Loucy (cell line): ENCODE data around the gene ZCCHC24.

Source experiments
- H2AFZ ChIP-seq: fragments of 200-600 bp; sonication (generic); 2 replicates; pipeline ENCODE4 v1.6.0; 2016; ENCODE audit warnings: antibody characterized with exemption, mild to moderate bottlenecking, low read length, moderate library complexity
- H3F3A ChIP-seq: fragments of 200-600 bp; 2 replicates; pipeline ENCODE4 v1.6.0; 2016; ENCODE audit warnings: antibody characterized with exemption, low read depth, mild to moderate bottlenecking
- H3K27me3 ChIP-seq: fragments of 200-600 bp; sonication (generic); 2 replicates; pipeline ENCODE4 v1.6.1; 2014; ENCODE audit warnings: low read length, mild to moderate bottlenecking; ENCODE audit not compliant: insufficient read depth, poor library complexity, severe bottlenecking
- H3K36me3 ChIP-seq: fragments of 200-600 bp; sonication (generic); 2 replicates; pipeline ENCODE4 v1.6.1; 2016; ENCODE audit warnings: low read length; ENCODE audit not compliant: insufficient read depth
- H3K4me1 ChIP-seq: fragments of 200-600 bp; sonication (generic); 2 replicates; pipeline ENCODE4 v1.5.1; 2014; ENCODE audit warnings: low read length, mild to moderate bottlenecking; ENCODE audit not compliant: insufficient read depth, poor library complexity, severe bottlenecking
- H3K4me2 ChIP-seq: fragments of 200-600 bp; sonication (generic); 2 replicates; pipeline ENCODE4 v1.6.0; 2014; ENCODE audit warnings: antibody characterized with exemption, low read length, low read depth, mild to moderate bottlenecking; ENCODE audit not compliant: poor library complexity, severe bottlenecking
- H3K4me3 ChIP-seq: fragments of 200-600 bp; sonication (generic); 2 replicates; pipeline ENCODE4 v1.5.1; 2014; ENCODE audit warnings: low read length, mild to moderate bottlenecking, mixed read lengths; ENCODE audit not compliant: poor library complexity, severe bottlenecking
- H3K79me2 ChIP-seq: fragments of 200-600 bp; sonication (generic); 2 replicates; pipeline ENCODE4 v1.6.1; 2014; ENCODE audit warnings: low read length; ENCODE audit not compliant: insufficient read depth
- H3K9ac ChIP-seq: fragments of 200-600 bp; sonication (generic); 2 replicates; pipeline ENCODE4 v1.6.0; 2014; ENCODE audit warnings: mild to moderate bottlenecking, low read depth, low read length, moderate library complexity; ENCODE audit not compliant: poor library complexity, severe bottlenecking
- H3K9me2 ChIP-seq: fragments of 200-600 bp; sonication (generic); replicated peaks from 2 replicates; pipeline ENCODE4 v1.6.1; 2016; ENCODE audit warnings: low read depth, low read length, mixed read lengths
- H3K9me3 ChIP-seq: fragments of 200-600 bp; sonication (generic); 2 replicates; pipeline ENCODE4 v1.6.1; 2014; ENCODE audit warnings: mild to moderate bottlenecking, antibody characterized with exemption, low read length, low read depth; ENCODE audit not compliant: insufficient read depth
- H4K20me1 ChIP-seq: fragments of 200-600 bp; sonication (generic); 2 replicates; pipeline ENCODE4 v1.6.0; 2014; ENCODE audit warnings: antibody characterized with exemption, low read length, mild to moderate bottlenecking; ENCODE audit not compliant: insufficient read depth, poor library complexity, severe bottlenecking
- CTCF ChIP-seq: fragments of 200-600 bp; sonication (generic); conservative IDR thresholded peaks from 2 replicates; pipeline ENCODE4 v1.5.1; 2014; ENCODE audit warnings: mild to moderate bottlenecking, antibody characterized with exemption, low read length
- EZH2phosphoT487 ChIP-seq: fragments of 200-600 bp; IDR thresholded peaks from 2 replicates; pipeline ENCODE4 v1.6.1; 2018; ENCODE audit warnings: antibody characterized with exemption, mild to moderate bottlenecking, moderate library complexity, borderline replicate concordance

ZCCHC24 gene

DNA sequence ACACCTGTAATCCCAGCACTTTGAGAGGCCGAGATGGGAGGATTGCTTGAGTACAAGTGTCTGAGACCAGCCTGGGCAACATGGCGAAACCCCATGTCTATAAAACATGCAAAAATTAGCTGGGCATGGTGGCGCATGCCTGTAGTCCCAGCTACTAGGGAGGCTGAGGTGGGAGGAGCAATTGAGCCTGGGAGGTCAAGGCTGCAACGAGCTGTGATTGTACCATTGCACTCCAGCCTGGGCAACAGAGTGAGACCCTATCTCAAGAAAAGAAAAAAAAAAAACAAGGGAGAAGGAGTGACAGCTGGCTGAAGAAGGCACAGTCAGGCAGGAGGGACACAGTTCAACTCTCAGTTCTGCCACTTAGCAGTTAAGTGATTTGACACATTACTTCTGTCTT, 26.4 kb upstream of the ZCCHC24 start:
- Histone ChIP-seq H3K4me2 (no peak overlapping the region), H4K20me1 (no peaks in the 10 kb centered on the region), H3F3A (no peaks in the 10 kb centered on the region), H3K36me3 (no peaks in the 10 kb centered on the region), H3K9ac (no peak overlapping the region), H3K4me3 (no peak overlapping the region), H3K4me1 (peaks cover 19% of the 10 kb centered on the region), H3K9me3 (no peaks in the 10 kb centered on the region), H2AFZ (no peak overlapping the region), H3K27me3 (no peaks in the 10 kb centered on the region), H3K79me2 (no peaks in the 10 kb centered on the region), H3K9me2 (no peaks in the 10 kb centered on the region)
- TF ChIP-seq CTCF (no peak), EZH2phosphoT487 (no peak)

- Histone ChIP-seq H3F3A (no peaks in the 10 kb centered on the region), H3K9me3 (no peaks in the 10 kb centered on the region), H3K36me3 (no peaks in the 10 kb centered on the region), H3K9me2 (no peaks in the 10 kb centered on the region), H2AFZ (no peak overlapping the region), H3K9ac (no peak overlapping the region), H3K4me2 (no peak overlapping the region), H3K27me3 (no peaks in the 10 kb centered on the region), H4K20me1 (no peaks in the 10 kb centered on the region), H3K4me1 (peaks cover 11% of the 10 kb centered on the region), H3K79me2 (no peaks in the 10 kb centered on the region), H3K4me3 (no peak overlapping the region)
- TF ChIP-seq EZH2phosphoT487 (no peak), CTCF (no peak)
These were observed 24.7 kb upstream of the ZCCHC24 start for GRCh38 chr10:79470096-79470495.

GRCh38 chr10:79468841-79469585, 23.6 kb upstream of the ZCCHC24 start:
- Histone ChIP-seq H3K4me3 (no peak overlapping the region), H2AFZ (no peak overlapping the region), H4K20me1 (no peaks in the 10 kb centered on the region), H3K36me3 (no peaks in the 10 kb centered on the region), H3K9me2 (no peaks in the 10 kb centered on the region), H3K79me2 (no peaks in the 10 kb centered on the region), H3K27me3 (no peaks in the 10 kb centered on the region), H3K9ac (no peak overlapping the region), H3K9me3 (no peaks in the 10 kb centered on the region), H3K4me2 (no peak overlapping the region), H3F3A (no peaks in the 10 kb centered on the region), H3K4me1 (peaks cover 11% of the 10 kb centered on the region)
- TF ChIP-seq CTCF (no peak), EZH2phosphoT487 (no peak)
